ENCODE results near the gene ATP11A. TPM values are rescaled to one million over a fixed set of nuclear protein-coding genes. Genes with fewer than 3 reads are reported as not detected.
A peak's percentile ranks its signal among the peaks of the same experiment; 100 is the strongest.

ATP11A gene
- total and polyA plus RNA-seq, 9 of the 15 experiments (the other 6 are each of a cell fraction or from before 2014, with no cell fraction given): 0.38 to 34.2 (median 4.2) TPM

DNA sequence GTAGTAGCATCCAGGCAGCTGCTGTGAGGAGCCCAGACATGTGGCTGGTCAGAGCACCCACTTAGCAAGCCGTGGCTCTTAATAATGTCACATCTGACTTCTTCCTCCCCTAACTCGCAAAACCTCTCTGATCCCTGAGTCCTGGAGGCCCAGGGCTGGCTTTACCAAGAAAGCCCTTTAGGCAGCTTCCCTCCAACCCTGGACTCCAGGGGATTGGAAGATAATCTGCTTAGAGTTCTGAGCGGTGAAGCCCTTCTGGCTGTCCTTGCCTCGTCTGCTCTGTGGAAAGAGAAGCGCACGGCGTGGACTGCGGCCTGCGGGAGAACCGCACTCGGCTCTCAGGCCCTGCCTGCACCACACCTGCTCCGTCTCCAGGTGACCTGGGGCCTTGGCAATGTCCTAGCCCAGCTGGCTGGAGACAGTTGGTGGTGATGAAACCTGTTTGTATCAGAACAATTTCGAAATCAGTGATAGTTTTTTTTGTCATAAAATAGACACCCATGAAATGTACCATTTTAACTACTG lies 214.7 kb downstream of the ATP11A start (continued):
- TF ChIP-seq, protein P1, sequence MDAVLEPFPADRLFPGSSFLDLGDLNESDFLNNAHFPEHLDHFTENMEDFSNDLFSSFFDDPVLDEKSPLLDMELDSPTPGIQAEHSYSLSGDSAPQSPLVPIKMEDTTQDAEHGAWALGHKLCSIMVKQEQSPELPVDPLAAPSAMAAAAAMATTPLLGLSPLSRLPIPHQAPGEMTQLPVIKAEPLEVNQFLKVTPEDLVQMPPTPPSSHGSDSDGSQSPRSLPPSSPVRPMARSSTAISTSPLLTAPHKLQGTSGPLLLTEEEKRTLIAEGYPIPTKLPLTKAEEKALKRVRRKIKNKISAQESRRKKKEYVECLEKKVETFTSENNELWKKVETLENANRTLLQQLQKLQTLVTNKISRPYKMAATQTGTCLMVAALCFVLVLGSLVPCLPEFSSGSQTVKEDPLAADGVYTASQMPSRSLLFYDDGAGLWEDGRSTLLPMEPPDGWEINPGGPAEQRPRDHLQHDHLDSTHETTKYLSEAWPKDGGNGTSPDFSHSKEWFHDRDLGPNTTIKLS (IDR thresholded peaks at IDR 0.05; ENCODE audit: borderline replicate concordance, low read depth): no peak
- no peak for TF ChIP-seq SIRT6 (IDR thresholded peaks at IDR 0.05; ENCODE audit: low read depth, low read length)
- TF ChIP-seq, protein P2, sequence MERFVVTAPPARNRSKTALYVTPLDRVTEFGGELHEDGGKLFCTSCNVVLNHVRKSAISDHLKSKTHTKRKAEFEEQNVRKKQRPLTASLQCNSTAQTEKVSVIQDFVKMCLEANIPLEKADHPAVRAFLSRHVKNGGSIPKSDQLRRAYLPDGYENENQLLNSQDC (CRISPR knock-in tag; IDR thresholded peaks at IDR 0.05): no peak

DNA sequence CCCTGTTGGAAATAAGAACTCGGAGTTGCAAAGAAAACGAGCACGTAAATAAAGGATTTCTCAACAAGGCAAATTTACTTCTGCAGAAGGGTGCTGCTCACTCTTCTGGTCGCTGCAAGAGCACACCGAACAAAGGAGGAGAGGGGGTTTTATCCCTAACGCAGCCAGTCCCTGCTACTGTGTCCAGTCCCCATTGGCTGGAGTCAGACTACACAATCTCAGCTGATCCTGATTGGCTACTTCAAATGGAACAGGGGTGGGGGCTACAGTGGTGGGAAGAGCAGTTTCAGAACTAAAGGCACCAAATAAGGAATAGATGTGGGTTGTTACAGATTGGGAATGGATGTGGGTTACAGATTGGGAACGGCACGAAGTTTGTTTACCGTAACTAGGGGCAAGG lies 215.2 kb downstream of the ATP11A start:
- Histone ChIP-seq H3K27me3 (ENCODE audit: control insufficient read depth in 2 of 2, insufficient read depth in 2 of 2, low read length in 2 of 2) (peaks cover 33 to 86% of the 10 kb centered on the region in 2 experiments; a peak in 4 of 5 replicates), H4K20me1 (replicated peaks; ENCODE audit: control insufficient read depth, insufficient read depth, low read length) (peaks cover 4% of the 10 kb centered on the region; the same call in 1 of the 2 replicates), H3K27ac (ENCODE audit: extremely low read depth, low read depth, low read length) (no peak overlapping the region), H3K9me3 (replicated peaks; ENCODE audit: control insufficient read depth, insufficient read depth, low read depth, low read length) (no peaks in the 10 kb centered on the region), H3K4me3 (no peak overlapping the region), H3K36me3 (ENCODE audit: control insufficient read depth, insufficient read depth, low read length) (no peaks in the 10 kb centered on the region), H2AFZ (ENCODE audit: low read depth, low read length) (no peak overlapping the region), H3K9me1 (ENCODE audit: control insufficient read depth, insufficient read depth, low read length) (no peaks in the 10 kb centered on the region), H3K9ac (ENCODE audit: insufficient read depth in 1 of 2, low read depth in 2 of 2, low read length in 2 of 2) (no peak overlapping the region), H3K79me2 (ENCODE audit: control insufficient read depth, insufficient read depth, low read length) (no peaks in the 10 kb centered on the region), H3K4me2 (ENCODE audit: insufficient read depth, low read length) (no peak overlapping the region), H3K4me1 (replicated peaks in 1 of 2; ENCODE audit: control insufficient read depth in 2 of 2, insufficient read depth in 2 of 2, low read length in 2 of 2) (no peaks in the 10 kb centered on the region; a peak in 1 of 5 replicates)
- DNase-seq (ENCODE audit: extremely low read depth in 1 of 4, low spot score in 3 of 4): no peak
- TF ChIP-seq CBX3 (IDR thresholded peaks at IDR 0.05; ENCODE audit: borderline replicate concordance in 1 of 2, low read length in 2 of 2): peak in 1 of 2 experiments; percentile 51; a peak in 1 of 3 replicates
- TF ChIP-seq, protein P3, sequence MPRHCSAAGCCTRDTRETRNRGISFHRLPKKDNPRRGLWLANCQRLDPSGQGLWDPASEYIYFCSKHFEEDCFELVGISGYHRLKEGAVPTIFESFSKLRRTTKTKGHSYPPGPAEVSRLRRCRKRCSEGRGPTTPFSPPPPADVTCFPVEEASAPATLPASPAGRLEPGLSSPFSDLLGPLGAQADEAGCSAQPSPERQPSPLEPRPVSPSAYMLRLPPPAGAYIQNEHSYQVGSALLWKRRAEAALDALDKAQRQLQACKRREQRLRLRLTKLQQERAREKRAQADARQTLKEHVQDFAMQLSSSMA (CRISPR knock-in tag; IDR thresholded peaks at IDR 0.05): no peak
- WGBS (ENCODE audit: insufficient coverage, low coverage, missing lambda C conversion rate): 5% methylated on average over 9 of the region's 9 CpGs
- BruUV-seq (replicated peaks): no TSS peak
- no peak for FAIRE-seq
- in situ Hi-C loops (cut with MboI): no loop called here
- ChIA-PET CTCF (ENCODE audit: low intra/inter-chr PET ratio) (no interaction called here), POLR2A (interaction anchor here (0.6 kb wide), 1 partner anchor 1461 kb away, joined by 3 read pairs; no protein-coding TSS in a partner anchor)
- intact Hi-C loops (cut with micrococcal nuclease): no loop called here
- no peak for ATAC-seq
